Myometrial cell (primary cell): Measurements from ENCODE around the gene STAM2. TPM values are rescaled to one million over a fixed set of nuclear protein-coding genes. Genes with fewer than 3 reads are reported as not detected.

ENCODE experiments used
- total RNA-seq: library from RNA; depleted of rRNA; stranded (reverse); fragments of >200 nt; gene quantifications from 2 replicates; pipeline ENCODE4 v1.2.3, GENCODE V29; 2015

The STAM2 gene
- 31.7 and 38.3 TPM in 2 replicates for total RNA-seq

DNA sequence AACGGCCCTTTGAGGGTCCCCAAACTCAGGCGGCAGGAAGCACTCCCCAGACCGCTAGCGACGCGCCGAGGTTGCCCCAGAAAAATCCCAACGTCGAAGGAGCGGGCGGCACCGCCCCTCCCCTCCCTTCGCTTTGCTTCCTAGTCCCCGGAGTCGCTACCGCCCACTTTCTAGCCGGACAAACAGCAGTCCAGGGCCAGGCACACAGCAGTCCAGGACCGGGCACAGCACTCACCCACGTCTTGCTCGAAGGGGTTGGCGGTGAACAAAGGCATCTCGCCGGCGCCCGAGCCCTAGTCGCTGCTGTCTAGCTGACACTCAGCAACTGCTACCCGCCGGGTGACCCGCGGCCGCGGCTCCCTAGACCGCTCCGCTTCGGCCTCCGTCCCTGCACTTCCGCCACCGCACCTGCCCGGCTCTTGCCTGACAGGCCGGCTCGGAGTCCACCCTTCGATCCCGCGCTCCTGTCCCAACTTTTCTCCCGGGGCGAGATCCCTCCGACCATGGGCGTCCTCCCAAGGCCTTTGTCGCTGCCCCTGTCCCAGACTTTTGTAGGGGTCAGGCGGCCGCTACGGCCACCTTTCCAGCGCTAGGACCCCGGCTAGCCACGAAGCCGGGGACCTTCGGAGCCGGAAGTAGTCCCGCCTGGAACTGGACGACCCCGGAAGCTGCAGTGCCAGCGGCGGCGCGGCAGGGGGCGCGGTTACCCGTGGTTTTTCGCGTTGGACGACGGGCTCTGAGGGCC is at the start of gene STAM2:
STAM2 (minus strand) TSS at position 396 of the 745 bp plus-strand sequence; CDS start at position 275, 121 bp downstream.

DNA sequence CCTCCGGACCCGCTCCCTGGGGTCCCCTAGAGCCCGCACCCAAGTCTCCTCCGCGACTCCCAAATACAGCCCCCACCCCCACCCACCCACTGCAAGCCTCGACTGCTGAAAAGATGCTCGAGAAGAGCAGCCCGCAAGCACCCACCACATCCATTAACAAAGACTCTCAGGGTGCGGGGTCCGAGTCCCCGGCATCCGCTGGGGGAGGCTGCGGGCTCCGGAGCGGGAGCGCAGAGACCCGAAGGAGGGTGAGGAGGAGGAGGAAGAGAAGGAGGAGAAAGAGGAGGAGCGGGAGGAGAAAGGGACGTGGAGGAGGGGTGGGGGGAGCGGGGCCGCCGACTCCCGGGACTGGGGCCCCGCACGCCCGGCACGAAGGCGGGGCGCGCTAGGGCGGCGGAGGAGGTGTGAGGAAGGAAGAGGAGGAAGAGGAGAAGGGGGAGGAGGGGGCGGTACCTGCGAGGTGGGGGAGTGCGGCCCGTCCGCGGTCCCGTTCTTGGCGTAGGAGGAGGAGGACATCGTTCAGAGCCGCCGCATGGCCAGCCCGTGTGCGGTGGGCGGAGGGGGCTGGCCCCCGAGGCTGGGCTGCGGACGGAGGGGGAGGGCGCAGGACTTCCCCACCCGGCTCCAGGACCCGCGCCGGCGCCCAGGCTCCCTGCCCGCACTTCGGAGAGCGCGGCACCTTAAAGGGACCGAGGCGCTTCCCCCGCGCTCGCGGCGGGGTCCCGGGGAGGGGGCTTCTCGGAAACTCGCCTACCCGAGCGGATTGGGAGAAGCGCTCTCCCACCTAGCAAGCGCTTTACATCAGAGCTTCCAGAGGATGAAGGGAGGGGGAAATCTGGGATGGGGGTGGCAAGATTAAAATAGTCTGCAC is 76.8 kb downstream of the STAM2 start, which contains the start of gene CACNB4:
CACNB4 (minus strand) TSS at position 549 of the 871 bp plus-strand sequence.

Other genes with a start within 250 kb of the STAM2 start
- not detected in 2 replicates for gene CACNB4, start 76.7 kb downstream of the STAM2 start, total RNA-seq
- 12.7 and 12.9 TPM in 2 replicates for gene FMNL2, start 159.4 kb upstream of the STAM2 start, total RNA-seq